CD4-positive, alpha-beta T cell treated with Interleukin-4 for 4 hours (primary cell): Measurements from ENCODE around the gene DMRTC2.
"Not testable (repeated sequence)": the region's sequence is repeated elsewhere in the genome, so short reads cannot be mapped to it uniquely, and the experiment has no call there.

Experiments
- DNase-seq: peaks from one replicate; pipeline ENCODE4 v3.0.0-alpha.2; 2020

DMRTC2 gene

DNA sequence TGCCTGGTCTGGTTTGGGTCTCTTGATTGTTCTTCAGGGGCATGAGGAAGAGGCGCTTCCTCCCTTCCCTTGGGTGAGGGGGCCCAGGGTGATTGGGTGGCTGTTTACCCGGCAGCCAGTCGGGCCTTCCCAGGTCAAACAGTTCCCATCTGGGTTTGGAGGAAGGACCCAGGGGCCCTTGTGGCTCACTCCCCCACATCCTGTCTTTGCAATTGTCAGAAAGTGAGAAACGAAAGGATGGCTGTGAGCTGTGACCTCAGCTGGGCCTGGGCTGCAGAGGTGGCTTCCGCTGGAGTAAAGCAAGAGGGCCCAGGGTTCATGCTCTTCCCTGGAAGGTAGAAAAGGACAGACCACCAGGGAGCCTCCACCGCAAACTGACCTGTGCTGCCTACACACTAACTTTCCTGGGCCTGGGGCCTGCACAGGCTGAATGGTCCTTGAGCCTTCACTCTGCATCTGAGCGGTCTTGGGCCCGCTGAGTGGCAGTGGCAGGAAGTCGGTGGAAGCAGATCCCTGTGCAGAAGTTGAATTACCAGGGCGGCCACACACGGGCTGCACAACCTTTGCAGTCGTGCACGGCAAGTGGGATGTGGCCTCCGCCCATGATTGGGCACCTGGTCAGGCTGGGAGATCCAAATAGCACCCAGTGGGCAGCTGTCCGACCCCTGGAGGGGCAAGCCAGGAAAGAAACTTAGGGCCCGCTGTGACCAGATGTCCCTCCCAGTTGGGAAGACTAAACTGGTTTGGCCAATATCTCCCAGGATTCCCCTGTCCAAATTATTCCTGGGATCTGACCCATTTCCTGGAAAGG lies 26.9 kb downstream of the DMRTC2 start:
- peak; percentile 63 for DNase-seq

DNA sequence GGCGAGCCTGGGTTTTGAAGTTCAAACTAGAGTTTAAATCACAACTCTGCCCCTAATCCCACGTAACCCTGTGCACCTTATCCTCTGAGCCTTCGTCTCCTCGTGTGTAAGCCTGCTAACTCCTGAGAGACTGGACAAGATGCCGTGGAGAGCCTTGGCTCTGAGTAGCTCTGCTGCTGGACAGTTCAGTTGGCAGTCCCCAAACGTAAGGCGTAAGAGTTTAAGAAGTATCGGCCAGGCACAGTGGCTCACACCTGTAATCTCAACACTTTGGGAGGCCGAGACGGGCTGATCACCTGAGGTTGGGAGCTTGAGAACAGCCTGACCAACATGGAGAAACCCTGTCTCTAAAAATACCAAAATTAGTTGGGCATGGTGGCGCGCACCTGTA lies 27.5 kb downstream of the DMRTC2 start:
- no peak for DNase-seq

DNA sequence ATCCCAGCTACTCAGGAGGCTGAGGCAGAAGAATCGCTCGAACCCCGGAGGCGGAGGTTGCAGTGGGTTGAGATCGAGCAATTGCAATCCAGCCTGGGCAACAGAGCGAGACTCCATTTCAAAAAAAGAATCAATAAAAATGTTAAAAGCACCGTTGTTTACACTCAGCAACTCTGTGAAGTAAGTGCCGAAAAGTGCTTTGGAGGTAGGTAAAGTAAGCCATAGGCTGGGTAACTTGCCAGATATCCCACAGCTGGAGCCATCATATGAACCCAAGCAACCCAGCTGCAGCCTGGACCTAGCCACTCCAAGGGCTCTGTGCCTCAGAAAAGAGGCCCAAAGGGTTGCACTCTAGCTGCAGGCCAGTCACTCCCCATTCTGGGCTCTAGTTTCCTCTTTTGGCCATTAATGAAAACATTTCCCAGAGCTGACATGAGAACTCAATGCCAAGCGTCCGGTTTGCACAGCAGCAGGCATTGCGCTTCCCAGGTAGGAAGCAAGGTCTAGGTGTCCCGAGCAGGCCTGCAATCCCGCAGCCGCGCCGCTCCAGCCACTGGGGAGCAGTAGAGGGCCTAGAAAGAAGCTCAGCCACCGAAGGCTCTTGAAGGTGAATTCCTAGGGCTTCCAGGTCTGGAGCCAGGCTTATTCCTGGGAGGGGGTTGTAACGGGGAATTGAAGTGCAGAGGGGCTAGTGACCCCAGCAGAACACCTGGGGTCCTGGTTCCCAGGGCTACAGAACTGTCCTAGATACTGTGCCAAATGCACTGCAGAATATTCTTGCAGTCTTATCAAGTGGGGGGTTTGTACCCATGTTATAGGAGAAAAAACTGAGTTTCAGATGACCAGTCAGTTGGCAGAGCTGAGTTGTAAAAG lies 28.2 kb downstream of the DMRTC2 start:
- peak; percentile 67 for DNase-seq

DNA sequence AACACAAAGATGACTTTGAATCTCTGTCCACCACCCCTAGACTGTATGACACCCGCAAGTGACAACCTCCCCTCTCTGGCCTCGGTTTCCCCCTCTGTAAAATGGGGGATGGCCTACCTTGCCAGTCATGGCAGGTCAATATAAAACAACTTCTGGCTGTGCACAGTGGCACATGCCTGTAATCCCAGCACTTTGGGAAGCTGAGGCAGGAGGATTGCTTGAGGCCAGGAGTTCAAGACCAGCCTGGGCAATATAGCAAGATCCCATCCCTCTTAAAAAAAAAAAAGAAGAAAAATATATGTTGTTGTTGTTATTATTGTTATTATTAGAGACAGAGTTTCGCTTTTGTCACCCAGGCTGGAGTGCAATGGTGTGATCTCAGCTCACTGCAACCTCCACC lies 31.1 kb downstream of the DMRTC2 start:
- DNase-seq = not testable (repeated sequence)

DNA sequence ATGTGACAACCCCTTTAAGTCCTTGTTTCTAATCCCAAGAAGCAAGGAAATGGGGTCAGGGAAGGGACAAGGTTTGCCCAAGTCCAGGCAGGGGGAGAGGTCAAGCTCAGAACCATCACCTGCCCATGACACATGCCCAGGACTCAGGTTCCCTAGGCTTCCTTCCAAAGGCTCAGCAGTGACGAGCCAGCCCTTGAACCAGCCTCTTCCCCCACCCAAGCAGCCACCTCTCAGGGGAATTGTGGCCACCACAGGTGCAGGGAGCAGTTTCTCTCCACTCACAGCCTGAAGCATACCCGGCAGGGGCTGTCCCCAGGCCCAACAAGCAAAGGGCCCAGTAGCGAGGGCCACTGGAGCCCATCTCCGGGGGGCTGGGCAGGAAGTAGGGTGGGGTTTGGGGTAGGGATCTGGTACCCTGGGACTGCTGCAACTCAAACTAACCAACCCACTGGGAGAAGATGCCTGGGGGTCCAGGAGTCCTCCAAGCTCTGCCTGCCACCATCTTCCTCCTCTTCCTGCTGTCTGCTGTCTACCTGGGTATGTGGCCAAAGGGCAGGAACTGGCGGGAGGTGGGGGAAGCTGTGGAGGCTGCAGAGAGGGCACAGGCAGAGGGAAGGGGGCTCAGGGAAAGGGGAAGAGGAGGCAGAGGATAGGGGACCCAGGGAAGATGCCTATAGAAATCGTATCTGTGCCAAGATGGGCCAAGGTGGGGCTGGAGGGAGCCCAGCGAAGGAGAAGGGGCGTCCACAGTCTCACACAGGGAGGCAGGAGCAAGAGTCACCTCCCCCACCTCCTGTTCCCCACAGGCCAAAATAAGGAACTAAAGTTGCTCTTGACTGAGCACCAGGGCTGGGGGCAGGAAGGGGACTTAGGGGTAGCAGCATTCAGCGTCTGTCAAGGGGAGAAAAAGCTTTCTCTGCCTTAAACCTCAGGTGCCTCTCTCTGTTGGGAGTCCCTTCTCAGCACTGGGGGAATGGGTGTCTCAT lies 32.3 kb downstream of the DMRTC2 start, which contains the start of gene CD79A:
TSS of gene CD79A (plus strand) at position 433 of the 986 bp plus-strand sequence. CDS start at position 459, 26 bp downstream.
- DNase-seq = no peak

DNA sequence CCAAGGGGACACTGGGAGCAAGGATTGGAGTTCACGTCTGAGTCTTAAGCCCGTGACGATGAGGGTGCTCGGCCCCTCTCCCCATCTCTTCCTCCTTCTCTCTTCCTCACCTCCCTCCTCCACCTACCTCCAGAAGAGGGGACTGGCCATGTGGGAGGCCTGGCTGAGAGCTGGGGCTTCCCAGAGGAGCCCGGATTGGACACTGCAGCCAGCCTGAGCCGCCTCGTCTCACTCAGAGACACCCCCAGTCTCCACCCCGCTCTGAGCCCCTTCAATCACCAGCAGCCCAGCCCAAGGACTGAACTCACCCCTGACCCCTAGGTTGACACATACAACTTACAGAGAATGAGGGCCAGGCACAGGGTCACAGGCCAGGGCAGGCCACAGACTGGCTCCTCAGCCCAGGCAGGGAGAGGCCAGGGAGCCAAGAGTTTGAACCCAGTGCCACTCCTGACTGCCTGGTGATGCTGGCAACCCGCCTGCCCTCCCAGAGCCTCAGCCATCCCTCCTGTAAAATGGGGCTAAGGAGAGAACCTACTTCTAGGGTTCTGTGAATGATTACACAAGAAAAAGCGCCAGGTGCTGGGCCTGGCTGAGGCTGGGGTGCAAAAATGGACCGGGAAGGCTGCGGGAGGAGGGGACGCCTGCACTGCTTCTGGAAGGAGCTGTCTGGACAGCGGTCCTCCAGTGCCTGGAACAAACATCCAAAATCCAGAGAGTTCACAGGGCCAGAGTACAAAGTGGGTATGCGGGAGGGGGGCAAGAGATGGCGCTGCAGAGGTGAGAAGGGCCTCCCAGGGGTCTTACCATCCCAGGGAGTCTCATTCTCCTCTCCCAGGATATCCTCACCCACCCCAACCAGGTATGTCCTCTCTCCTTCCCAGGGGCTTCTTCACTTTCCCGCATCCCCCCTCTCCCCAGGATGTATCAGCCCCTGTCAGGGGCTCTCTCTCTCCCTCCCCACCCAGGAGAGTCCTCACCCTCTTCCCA lies 33.4 kb downstream of the DMRTC2 start:
- no peak for DNase-seq

DNA sequence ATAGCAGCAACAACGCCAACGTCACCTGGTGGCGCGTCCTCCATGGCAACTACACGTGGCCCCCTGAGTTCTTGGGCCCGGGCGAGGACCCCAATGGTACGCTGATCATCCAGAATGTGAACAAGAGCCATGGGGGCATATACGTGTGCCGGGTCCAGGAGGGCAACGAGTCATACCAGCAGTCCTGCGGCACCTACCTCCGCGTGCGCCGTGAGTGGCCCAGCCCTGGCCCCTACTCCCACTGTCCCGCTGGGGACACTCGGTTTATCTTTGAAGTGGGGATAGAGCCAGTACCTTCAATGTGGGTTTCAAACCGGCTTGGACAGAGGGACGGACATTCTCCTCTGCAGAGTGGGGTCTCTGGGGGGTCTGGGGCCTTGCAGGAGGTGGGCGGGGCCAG lies 34.2 kb downstream of the DMRTC2 start:
- no peak for DNase-seq

DNA sequence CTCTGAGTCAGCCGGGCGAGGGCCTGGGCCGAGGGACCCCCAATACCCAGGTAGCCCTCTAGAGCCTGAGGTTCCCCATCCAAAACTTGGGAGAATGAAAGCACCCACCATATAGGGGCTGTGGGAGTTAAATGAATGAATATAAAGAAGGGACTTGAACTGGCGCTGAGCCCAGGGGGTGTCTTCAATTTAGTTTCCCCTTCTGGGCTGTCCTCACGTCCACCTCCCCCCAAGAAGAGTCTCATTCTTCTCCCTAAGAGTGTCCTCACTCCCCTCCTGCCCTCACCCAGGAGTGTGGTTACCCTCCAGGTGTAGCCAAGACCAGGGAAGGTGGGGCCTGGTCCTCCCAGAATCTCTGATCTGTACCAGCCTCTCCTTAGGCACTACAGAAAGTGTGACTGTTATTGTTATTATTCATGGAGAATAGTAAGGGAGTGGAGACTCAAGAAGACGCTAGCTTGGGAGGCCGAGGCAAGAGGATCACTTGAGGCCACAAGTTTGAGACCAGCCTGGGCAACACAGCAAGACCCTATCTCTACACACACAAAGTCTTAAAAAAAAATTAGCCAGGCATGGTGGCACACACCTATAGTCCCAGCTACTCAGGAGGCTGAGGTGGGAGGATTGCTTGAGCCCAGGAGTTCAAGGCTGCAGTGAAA lies 35.0 kb downstream of the DMRTC2 start:
- DNase-seq = no peak

DNA sequence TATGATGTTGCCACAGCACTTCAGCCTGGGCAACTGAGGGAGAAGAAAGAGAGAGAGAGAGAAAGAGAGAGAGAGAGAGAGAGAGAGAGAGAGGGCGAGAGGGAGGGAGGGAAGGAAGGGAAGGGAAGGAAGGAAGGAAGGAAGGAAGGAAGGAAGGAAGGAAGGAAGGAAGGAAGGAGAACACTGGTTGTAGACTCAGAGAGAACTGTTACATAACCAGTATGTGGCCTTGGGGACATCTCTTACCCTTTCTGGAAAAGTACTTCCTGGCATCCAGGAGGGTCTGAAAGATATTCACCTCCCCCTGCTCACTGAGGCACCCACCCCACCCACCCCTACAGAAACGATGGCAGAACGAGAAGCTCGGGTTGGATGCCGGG lies 35.5 kb downstream of the DMRTC2 start:
- DNase-seq = no peak

DNA sequence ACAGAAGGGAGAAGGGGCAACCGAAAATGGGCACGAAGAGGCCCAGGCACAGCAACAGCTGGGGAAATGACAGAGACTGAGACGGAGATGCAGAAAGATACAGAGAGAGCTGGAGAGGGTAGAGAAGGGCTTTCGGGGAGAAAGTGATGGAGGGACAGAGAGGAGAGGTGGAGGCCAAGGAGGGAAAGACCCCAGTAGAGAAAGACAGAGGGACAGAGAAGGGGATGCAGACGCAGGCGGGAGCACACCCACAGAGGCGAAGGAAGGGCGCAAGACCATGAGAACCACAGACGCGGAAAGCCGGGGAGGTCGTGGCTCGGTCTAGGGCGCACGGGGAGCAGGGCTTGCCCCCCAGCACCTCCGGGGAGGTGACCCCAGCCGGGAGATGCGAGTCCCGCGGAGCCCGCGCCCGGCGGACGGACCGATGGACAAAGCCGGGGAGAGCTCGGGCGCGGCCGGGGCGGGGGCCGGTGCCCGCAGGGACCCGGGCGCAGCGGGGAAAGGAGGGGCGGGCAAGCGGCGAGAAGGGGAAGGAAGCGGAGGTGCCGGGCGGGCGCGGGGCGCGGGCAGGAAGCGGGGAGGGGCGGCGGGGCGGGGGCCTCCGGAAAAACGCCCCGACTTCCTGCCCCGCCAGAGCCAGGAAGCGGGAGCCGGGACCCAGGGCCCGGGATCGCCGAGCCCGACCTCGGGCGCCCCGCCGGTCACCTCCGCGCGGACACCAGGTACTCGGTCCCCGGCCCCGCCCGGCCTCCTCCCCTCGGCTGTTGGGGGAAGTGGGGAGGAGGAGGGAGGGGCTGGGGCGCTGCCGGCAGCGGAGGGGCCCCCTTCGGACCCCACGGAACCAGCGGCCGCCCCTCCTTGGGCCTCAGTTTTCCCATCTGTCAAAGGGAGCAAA lies 38.0 kb downstream of the DMRTC2 start, which contains the start of gene ARHGEF1:
TSS of gene ARHGEF1 (plus strand) at position 617 of the 895 bp plus-strand sequence. CDS start 4,899 bp downstream, outside the sequence.
- DNase-seq = peak; percentile 49

DNA sequence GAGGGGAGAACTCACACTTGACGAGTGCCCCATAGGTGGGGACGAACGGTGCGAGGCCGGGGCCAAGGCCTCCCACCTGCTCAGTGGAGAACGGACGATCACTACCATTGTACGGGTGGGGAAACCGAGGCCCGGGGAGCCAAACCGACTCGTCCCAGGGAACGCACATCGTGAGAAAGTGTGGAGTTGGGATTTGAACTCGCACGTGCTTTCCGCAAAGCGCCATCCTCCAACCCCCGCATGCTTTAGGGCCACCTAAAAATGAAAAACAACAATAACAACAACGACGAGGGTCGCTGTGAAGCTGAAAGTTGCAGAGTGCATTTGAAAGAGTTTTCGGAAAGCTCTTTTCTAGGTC lies 38.6 kb downstream of the DMRTC2 start:
- no peak for DNase-seq

DNA sequence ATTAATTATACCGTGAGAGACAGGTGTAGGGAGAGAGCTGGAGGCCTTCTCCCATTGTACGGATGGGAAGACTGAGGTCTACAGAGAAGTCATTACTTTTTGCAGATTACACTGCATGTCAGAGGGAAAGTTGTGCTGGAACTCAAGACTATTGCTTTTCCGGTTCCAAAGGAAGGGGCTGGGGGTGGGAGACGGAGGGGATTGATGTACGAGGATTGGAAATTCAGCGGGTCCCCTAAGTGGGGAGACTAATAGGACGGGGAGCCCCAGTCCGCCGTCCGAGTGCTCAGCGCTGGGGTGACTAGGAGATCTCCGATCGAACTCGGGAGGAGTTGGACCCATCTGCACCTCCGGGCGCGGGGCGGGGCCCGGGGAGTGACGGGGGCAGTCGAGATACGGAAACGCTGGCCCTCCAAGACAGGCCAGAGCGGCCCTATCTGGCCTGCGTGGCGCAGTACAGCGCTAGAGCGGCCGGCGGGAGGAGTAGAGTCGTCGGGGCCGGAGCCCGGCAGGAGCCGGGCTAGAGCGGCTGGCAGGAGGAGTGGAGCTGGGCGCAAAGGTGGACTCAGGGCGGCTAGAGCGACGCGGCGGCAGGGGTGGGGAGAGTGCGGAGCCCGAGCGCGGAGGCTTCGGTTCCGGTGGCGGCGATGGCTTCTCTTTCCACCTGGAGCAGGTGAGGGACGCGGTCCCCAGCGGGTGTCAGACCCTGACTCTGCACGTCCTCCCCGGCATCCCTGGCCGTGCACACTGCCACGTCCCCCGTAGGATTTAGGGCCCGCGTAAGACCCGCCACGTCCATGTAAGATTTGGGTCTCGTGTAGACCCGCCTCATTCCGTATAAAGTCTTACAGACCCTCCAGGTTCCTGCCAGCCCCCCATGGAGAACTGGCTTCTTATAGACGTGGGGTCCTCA lies 39.2 kb downstream of the DMRTC2 start:
- peak; percentile 96 for DNase-seq

DNA sequence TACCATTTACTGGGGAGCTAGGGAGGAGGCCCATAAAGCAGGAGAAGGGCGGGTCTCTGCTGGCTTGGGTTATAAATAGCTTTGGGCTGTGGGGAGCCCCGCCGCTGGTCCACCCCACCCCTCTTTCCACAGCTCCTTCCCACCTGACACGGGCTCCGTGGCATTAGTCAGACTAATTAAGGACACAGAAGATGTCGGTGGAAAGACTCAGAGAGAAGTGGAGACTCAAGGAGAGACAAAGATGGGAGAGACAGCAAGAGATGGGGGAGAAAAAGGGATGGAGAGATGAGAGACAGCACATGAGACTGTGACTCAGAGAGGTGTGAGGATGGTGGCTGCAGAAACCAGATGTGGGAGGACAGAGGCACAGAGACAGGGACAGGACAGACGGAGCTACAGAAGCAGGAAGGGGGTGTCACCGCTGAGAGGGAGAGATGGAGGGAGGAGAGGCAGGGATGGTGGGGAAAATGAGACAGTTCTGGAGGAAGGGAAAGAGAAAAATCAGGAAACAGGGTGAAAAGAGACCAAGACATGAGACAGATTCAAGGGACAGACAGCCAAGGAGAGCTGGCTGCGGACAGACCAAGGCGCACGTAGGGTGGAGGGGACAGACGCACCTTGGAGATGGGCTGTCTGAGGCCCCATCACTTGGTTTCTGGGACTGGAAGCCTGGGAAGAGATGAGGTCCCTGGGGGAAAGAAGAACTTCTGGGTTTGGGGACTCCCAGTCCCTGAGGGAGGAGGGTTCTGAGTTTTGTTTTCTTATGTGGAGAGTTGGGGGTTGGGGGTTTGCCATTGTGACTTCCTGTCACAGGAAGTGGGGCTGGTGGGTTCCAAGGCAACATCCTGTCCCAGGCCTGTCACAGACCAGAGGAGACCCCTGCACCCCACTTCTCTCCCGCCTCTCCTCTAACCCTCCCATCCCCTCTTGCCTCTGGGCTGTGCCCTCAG lies 42.2 kb downstream of the DMRTC2 start:
- DNase-seq = peak; percentile 82

DNA sequence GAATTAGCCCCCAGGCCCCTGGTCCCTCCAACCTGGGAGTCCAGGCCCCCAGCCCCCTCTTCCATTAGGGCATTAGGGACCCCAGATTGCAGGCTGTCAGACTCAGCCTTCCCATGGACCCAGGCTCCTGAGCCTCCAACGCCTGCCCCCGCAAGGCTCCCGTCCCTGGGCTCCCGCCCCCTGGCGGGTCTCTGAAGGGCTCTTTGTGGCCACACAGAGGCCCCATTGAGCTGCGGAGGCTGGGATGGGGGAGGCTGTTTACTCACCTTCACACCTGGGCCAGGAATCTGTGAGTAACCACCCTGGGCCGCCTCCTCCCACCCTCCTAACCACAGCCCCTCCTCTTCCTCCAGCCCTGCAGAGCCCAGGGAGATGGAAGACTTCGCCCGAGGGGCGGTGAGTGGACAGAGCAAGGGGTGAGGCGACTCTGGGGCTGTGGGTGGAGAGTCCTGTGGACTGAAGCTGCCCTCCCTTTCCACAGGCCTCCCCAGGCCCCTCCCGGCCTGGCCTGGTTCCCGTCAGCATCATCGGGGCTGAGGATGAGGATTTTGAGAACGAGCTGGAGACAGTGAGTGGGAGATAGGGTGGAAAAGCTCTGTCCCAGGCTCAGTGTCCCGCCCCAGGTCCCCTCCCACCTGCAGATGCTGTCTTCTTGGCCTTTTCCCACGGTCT lies 43.0 kb downstream of the DMRTC2 start:
- peak; percentile 91 for DNase-seq

DNA sequence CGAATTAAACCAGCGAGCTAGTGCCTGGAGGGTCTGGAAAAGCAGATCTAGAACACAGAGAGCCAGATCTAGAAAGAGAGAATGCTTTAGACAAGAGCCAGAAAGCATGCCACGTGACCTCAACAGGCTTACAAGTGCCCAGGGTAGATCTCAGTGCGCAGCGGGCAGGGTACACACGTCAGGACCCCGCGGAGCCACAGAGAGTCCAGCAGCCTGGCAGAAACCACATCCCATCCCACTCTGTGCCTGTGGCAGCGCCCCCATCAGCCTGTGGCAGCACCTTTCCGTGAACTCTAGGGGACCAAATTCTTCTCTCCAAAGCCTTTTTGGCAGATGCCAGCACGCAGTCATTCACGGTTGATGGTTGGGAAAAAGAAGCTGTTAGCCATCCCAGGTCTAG lies 44.1 kb downstream of the DMRTC2 start:
- DNase-seq = no peak

DNA sequence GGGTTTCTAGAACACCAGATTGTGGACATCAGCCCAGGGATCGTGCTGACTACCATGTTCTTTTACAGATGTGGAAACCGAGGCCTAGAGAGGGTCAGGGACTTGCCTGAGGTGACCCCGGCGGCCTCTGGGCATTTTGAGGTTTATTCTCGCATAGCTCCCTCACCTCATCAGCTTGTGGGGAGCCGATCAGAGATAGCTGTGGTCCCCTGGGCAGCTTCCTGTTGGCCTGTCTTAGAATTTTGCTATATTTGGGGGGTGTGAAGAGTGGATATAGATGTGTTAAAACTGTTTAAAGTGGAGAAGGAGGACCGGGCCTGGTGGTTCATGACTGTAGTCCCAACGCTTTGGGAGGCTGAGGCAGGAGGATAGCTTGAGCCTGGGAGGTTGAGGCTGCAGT lies 45.1 kb downstream of the DMRTC2 start:
- no peak for DNase-seq

DNA sequence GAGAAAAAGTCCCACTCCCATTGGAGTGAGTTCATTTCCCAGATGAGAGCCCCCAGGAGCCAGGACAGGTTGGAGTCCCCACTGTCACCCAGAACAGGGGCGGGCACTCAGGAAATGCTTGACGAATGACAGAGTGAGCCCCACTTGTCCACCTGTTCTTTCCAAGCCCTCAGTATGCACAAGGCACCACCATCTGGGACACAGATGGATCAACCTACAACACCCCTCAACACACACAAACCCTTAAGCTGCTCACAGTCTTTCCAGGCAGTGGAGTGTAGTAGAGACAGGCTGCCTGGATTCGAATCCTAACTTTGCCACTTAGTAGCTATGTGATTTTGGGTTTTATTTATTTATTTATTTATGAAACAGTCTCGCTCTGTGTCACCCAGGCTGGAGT lies 46.1 kb downstream of the DMRTC2 start:
- DNase-seq = no peak
